Endothelial cell of umbilical vein (primary cell): ENCODE measurements around the gene TAF8. TPM values are rescaled to one million over a fixed set of nuclear protein-coding genes. Genes with fewer than 3 reads are reported as not detected.

Experiments used
- BruUV-seq: library from RNA; stranded (reverse); fragments of 400-500 nt; replicated peaks from 2 replicates; lab custom pipeline; 2021; lab: Mats Ljungman, UMichigan
- CTCF ChIA-PET: fragments of 300-600, 350-600 bp; sonication (Branson Sonifier 250); formaldehyde crosslinking; loops from one replicate; lab custom pipeline; 2021; ENCODE audit warnings: antibody characterized with exemption, inconsistent platforms; lab: Charles Lee
- POLR2A ChIA-PET: fragments of 300-600, 350-600 bp; sonication (Branson Sonifier 250); formaldehyde crosslinking; loops from one replicate; lab custom pipeline; 2021; ENCODE audit warnings: antibody characterized with exemption, inconsistent platforms; lab: Charles Lee
- DNase-seq: peaks from one replicate; pipeline ENCODE4 v3.0.0-alpha.2; 2011; ENCODE audit warnings: low read depth, low spot score
- FAIRE-seq: peaks from 2 replicates; lab custom pipeline; 2011; peaks lifted over from hg19 to GRCh38; lab: Jason Lieb, UNC
- H2AFZ ChIP-seq: 2 replicates; pipeline ENCODE4 v1.6.0; 2012; ENCODE audit warnings: low read depth, low read length, control low read depth, inconsistent platforms
- H3K27ac ChIP-seq: 2 replicates; pipeline ENCODE4 v1.5.1; 2011; ENCODE audit warnings: low read depth, mild to moderate bottlenecking, control low read depth, low read length, moderate library complexity; ENCODE audit not compliant: insufficient read depth
- H3K27me3 ChIP-seq, 2 experiments: 2 replicates each; pipeline versions ENCODE4 v1.6.0 to v1.6.1; 2011; ENCODE audit warnings: low read length in 2 of 2, mixed read lengths in 1 of 2; ENCODE audit not compliant: control insufficient read depth in 2 of 2, insufficient read depth in 2 of 2
- H3K36me3 ChIP-seq, 2 experiments: 2 replicates in 1 of 2; 3 replicates in 1 of 2; pipeline ENCODE4 v1.5.1; 2011; ENCODE audit warnings: low read length in 2 of 2, mild to moderate bottlenecking in 1 of 2, moderate library complexity in 1 of 2; ENCODE audit not compliant: control insufficient read depth in 2 of 2, insufficient read depth in 2 of 2; ENCODE audit errors: extremely low read depth in 1 of 2
- H3K4me1 ChIP-seq: 3 replicates; pipeline ENCODE4 v1.5.1; 2011; ENCODE audit warnings: mild to moderate bottlenecking, low read length; ENCODE audit not compliant: control insufficient read depth, insufficient read depth; ENCODE audit errors: extremely low read depth
- H3K4me2 ChIP-seq: 2 replicates; pipeline ENCODE4 v1.6.1; 2011; ENCODE audit warnings: low read length, control low read depth, mixed read lengths; ENCODE audit not compliant: insufficient read depth
- H3K4me3 ChIP-seq, 3 experiments: fragments of 200-600 bp in 1 of 3; sonication (generic), shearing (Covaris generic) in 1 of 3; replicated peaks in 1 of 3; 2 replicates each; pipeline ENCODE4 v1.5.1; 2011 to 2016; ENCODE audit warnings: control low read depth in 3 of 3, low read length in 3 of 3, mild to moderate bottlenecking in 2 of 3, inconsistent platforms in 1 of 3, low read depth in 1 of 3, moderate library complexity in 1 of 3; ENCODE audit not compliant: insufficient read depth in 1 of 3
- H3K79me2 ChIP-seq: 2 replicates; pipeline ENCODE4 v1.6.0; 2012; ENCODE audit warnings: low read length, inconsistent platforms; ENCODE audit not compliant: control insufficient read depth, insufficient read depth
- H3K9ac ChIP-seq: replicated peaks from 2 replicates; pipeline ENCODE3; 2011; ENCODE audit warnings: low read length, control low read depth; ENCODE audit not compliant: insufficient read depth; ENCODE audit errors: extremely low read depth
- H3K9me1 ChIP-seq: replicated peaks from 3 replicates; pipeline ENCODE4 v1.6.0; 2011; ENCODE audit warnings: mild to moderate bottlenecking, low read length; ENCODE audit not compliant: control insufficient read depth, insufficient read depth; ENCODE audit errors: extremely low read depth
- H3K9me3 ChIP-seq: replicated peaks from 2 replicates; pipeline ENCODE4 v1.5.1; 2012; ENCODE audit warnings: low read length, inconsistent platforms; ENCODE audit not compliant: control insufficient read depth, insufficient read depth
- H4K20me1 ChIP-seq: replicated peaks from 2 replicates; pipeline ENCODE3; 2011; ENCODE audit warnings: mild to moderate bottlenecking, low read length; ENCODE audit not compliant: control insufficient read depth, insufficient read depth; ENCODE audit errors: extremely low read depth
- CTCF ChIP-seq, 2 donors: IDR thresholded peaks; 1 replicate in 1 of 2; 2 replicates in 1 of 2; pipeline ENCODE4 v1.5.1; 2011; ENCODE audit warnings: low read length in 2 of 2, mild to moderate bottlenecking in 2 of 2, moderate library complexity in 2 of 2, control low read depth in 1 of 2, inconsistent platforms in 1 of 2, low read depth in 1 of 2; ENCODE audit not compliant: insufficient read depth in 1 of 2; ENCODE audit errors: extremely low read depth in 1 of 2
- EZH2 ChIP-seq: IDR thresholded peaks from 2 replicates; pipeline ENCODE4 v1.6.1; 2012; ENCODE audit warnings: borderline replicate concordance, low read depth, mild to moderate bottlenecking, moderate library complexity, low read length, inconsistent platforms; ENCODE audit not compliant: severe bottlenecking
- FOS ChIP-seq: IDR thresholded peaks from 2 replicates; pipeline ENCODE4 v1.6.1; 2011; ENCODE audit warnings: mild to moderate bottlenecking, low read length, moderate library complexity, borderline replicate concordance; ENCODE audit not compliant: insufficient read depth
- GATA2 ChIP-seq: IDR thresholded peaks from 2 replicates; pipeline ENCODE4 v1.7.0; 2011; ENCODE audit warnings: low read depth, mild to moderate bottlenecking, moderate library complexity, mixed read lengths, low read length; ENCODE audit not compliant: insufficient read length, insufficient read depth
- JUN ChIP-seq: IDR thresholded peaks from 2 replicates; pipeline ENCODE4 v1.6.1; 2011; ENCODE audit warnings: borderline replicate concordance, low read depth; ENCODE audit not compliant: insufficient read length, insufficient read depth
- MAX ChIP-seq: IDR thresholded peaks from 2 replicates; pipeline ENCODE4 v1.6.1; 2011; ENCODE audit not compliant: insufficient read depth, insufficient read length
- MYC ChIP-seq: IDR thresholded peaks from one replicate; pipeline ENCODE4 v1.6.1; 2011; ENCODE audit warnings: mild to moderate bottlenecking, low read depth, low read length
- POLR2A ChIP-seq: IDR thresholded peaks from 2 replicates; pipeline ENCODE4 v1.6.1; 2012; ENCODE audit warnings: low read depth, mild to moderate bottlenecking, control low read depth, low read length
- POLR2AphosphoS5 ChIP-seq: IDR thresholded peaks from 2 replicates; pipeline ENCODE4 v1.6.1; 2012; ENCODE audit warnings: low read depth, mild to moderate bottlenecking, control low read depth, low read length, moderate library complexity; ENCODE audit not compliant: insufficient read depth
- dilution Hi-C: fragments of 300-500 bp; cut with MboI; formaldehyde crosslinking; loops from one replicate; pipeline ENCODE4 v1.15.0; 2019; ENCODE audit warnings: low sequenced_read_pairs; ENCODE audit not compliant: extremely low pct_ligation_motif_present
- intact Hi-C: fragments of 100-400 bp; cut with micrococcal nuclease; formaldehyde crosslinking; loops from one replicate; pipeline ENCODE4 v1.10.0; 2022
- polyA plus RNA-seq, 4 experiments: library from polyadenylated mRNA; depleted of rRNA in 3 of 4; stranded (reverse) in 3 of 4; unstranded in 1 of 4; fragments of >200 nt; gene quantifications; 2 replicates each; pipeline versions ENCODE4 v1.2.1 to v1.2.3, GENCODE V29; 2011 to 2012; ENCODE audit warnings: missing spikeins in 1 of 4
- total RNA-seq: library from RNA; stranded (reverse); gene quantifications from 2 replicates; pipeline ENCODE4 v1.2.3, GENCODE V29; 2021

TAF8 gene
- total and polyA plus RNA-seq, 2 donors (not counting 3 experiments of a cell fraction or from before 2014, with no cell fraction given) = 32.9 to 45.4 TPM

DNA sequence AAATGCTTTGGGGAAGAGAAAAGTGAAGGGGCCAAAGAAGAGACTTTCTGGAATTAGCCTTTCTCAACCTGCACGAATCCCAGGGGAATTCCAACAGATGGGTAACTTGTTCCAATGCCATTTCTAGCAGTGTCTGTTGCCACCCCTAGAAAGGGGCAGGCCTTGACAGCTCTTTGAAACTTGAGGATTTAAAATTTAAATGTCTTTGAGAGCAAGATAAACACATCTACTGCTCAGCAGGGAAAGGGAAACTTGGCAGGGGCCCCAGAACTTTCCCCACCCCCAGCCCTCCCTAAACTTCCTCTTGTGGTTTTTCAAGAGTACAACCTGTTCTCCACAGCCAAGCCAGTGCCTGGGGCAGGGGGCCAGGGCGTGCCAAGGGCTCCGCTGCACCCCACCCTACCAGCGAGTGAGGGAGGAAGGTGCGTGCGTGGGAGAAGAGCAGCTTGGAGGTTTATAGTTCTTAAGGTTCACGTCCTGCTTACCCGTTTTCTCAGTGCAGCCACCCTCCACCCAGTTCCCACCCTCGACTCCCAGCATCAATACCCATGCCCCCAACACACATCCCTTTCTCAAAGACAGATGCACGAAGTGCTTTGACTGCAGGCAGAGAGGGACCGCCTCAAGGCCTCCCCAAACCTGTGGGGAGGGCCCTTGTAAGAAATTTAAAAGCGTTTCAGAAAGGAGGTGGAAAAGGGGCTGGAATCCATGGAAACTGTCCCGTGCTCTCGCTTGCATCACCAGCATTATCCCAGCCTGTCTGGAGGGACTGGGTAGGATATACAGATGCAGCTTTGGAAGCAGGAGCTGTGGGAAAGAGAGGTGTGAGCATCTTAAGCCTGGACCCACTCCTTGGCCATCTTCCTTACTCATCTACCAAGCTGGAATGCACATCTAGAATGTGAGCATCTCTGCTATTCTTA, 4.5 kb upstream of the TAF8 start:
- no peaks in the 10 kb centered on the region for H3K36me3 ChIP-seq
- peak; percentile 87 for FAIRE-seq
- H3K79me2 ChIP-seq = no peaks in the 10 kb centered on the region
- H2AFZ ChIP-seq = peak overlapping the region; percentile 69
- H3K9ac ChIP-seq = peak overlapping the region; percentile 41
- dilution Hi-C loops (no loop called here), intact Hi-C loops (loop anchor here (2.0 kb wide), 2 partner anchors 79 to 151 kb away; partner anchors contain the start of gene USP49)
- H4K20me1 ChIP-seq = no peaks in the 10 kb centered on the region
- peak; percentile 91 for DNase-seq
- peaks cover 42% of the 10 kb centered on the region for H3K4me1 ChIP-seq
- ChIA-PET CTCF (interaction anchor here (0.6 to 8.1 kb wide), 16 partner anchors 29 to 678 kb away, joined by 3 to 149 read pairs (median 6); partner anchors contain the start of genes BYSL, FRS3, MED20 and TOMM6), POLR2A (interaction anchor here (0.6 kb wide), 1 partner anchor 122 kb away, joined by 4 read pairs; no protein-coding TSS in a partner anchor)
- peak overlapping the region; percentile 87 for H3K4me2 ChIP-seq
- H3K27ac ChIP-seq = peak overlapping the region; percentile 48
- no peaks in the 10 kb centered on the region for H3K9me3 ChIP-seq
- BruUV-seq = no TSS peak
- H3K27me3 ChIP-seq = no peaks in the 10 kb centered on the region
- H3K9me1 ChIP-seq = no peaks in the 10 kb centered on the region
- TF ChIP-seq JUN (no peak), POLR2AphosphoS5 (peak; percentile 80)
- H3K4me3 ChIP-seq = peak overlapping the region in 1 of 3 experiments; percentile 44

DNA sequence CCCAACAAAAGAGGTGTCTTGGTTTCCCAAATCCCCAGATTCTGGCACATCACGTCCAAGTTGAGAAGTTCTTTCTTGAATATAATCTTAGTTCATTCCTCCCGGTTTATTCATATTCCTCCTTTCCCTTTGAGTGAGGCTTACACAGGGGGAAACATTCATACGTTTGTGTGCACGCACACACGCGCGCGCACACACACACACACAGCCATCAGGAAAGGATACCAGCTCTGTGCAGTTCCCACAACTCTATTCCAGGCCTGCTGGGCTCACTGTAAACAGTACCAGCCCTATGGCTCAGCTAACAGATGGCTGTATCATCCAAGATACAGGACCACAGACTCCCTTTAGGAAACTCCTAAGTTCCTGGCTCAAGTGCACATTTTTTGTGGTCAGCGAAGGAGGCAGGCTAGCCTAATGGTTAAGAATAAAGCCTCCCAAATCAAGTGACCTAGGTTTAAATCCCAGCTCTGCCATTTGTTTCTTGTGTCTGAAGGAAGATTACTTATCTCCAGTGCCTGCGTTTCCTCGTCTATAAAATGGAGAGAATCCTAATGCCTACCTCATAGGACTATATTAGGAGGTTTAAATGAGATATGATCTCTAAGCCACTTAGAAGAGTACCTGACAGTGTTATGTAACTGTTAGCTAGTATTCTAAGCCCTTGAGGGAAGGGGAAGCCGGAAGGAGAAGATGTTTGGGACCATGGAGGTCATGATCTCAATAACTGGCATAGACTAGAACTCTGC, 3.7 kb upstream of the TAF8 start:
- Histone ChIP-seq H3K4me2 (no peak overlapping the region), H3K79me2 (peaks cover 4% of the 10 kb centered on the region), H3K9me1 (no peaks in the 10 kb centered on the region), H2AFZ (no peak overlapping the region), H3K4me1 (peaks cover 47% of the 10 kb centered on the region), H3K4me3 (no peak overlapping the region), H3K27ac (no peak overlapping the region), H3K9me3 (no peaks in the 10 kb centered on the region), H3K36me3 (no peaks in the 10 kb centered on the region), H3K9ac (no peak overlapping the region), H4K20me1 (no peaks in the 10 kb centered on the region), H3K27me3 (no peaks in the 10 kb centered on the region)
- FAIRE-seq (peak; percentile 33), DNase-seq (peak; percentile 36)
- CTCF ChIA-PET = interaction anchor here (0.6 to 8.1 kb wide), 7 partner anchors 110 to 264 kb away, joined by 4 to 149 read pairs (median 40); partner anchors contain the start of genes BYSL, MED20 and TOMM6
- POLR2A ChIA-PET = no interaction called here
- BruUV-seq = no TSS peak
- intact Hi-C loops = no loop called here
- dilution Hi-C loops = no loop called here
- TF ChIP-seq JUN (no peak), POLR2AphosphoS5 (no peak), CTCF (IDR thresholded peaks at IDR 0.05; ENCODE audit: extremely low read depth in 1 of 2, insufficient read depth in 1 of 2, low read depth in 1 of 2, low read length in 2 of 2) (no peak), GATA2 (no peak), FOS (no peak), MYC (no peak), EZH2 (no peak), POLR2A (no peak), MAX (no peak)
